Caco-2 (cell line): Measurements from ENCODE around the gene AOPEP. TPM values are rescaled to one million over a fixed set of nuclear protein-coding genes. Genes with fewer than 3 reads are reported as not detected.

Source experiments
- BruUV-seq: library from RNA; stranded (reverse); fragments of 400-500 nt; replicated peaks from 2 replicates; lab custom pipeline; 2021; lab: Mats Ljungman, UMichigan
- CTCF ChIA-PET: fragments of 300-600 bp; sonication (Branson Sonifier 250); formaldehyde crosslinking; loops from one replicate; lab custom pipeline; 2022; ENCODE audit warnings: antibody characterized with exemption; lab: Charles Lee
- POLR2A ChIA-PET: fragments of 300-600 bp; sonication (Branson Sonifier 250); formaldehyde crosslinking; loops from one replicate; lab custom pipeline; 2022; ENCODE audit warnings: antibody characterized with exemption; lab: Charles Lee
- DNase-seq, 2 experiments: peaks; one replicate each; pipeline versions ENCODE4 v3.0.0 to v3.0.0-alpha.2; 2020 to 2022
- H3K27me3 ChIP-seq: replicated peaks from 2 replicates; pipeline ENCODE4 v1.6.0; 2011; ENCODE audit warnings: low read length; ENCODE audit not compliant: control insufficient read depth, insufficient read depth
- H3K36me3 ChIP-seq: 2 replicates; pipeline ENCODE4 v1.5.1; 2011; ENCODE audit warnings: low read length; ENCODE audit not compliant: control insufficient read depth, insufficient read depth
- H3K4me1 ChIP-seq: fragments of 250-450 bp; sonication (Bioruptor Pico); 2 replicates; pipeline ENCODE4 v1.5.1; 2020; ENCODE audit warnings: mild to moderate bottlenecking
- H3K4me3 ChIP-seq: 2 replicates; pipeline ENCODE4 v1.5.1; 2011; ENCODE audit warnings: low read depth, mild to moderate bottlenecking, control low read depth, low read length
- H3K9me3 ChIP-seq: fragments of 250-450 bp; sonication (Bioruptor Pico); 2 replicates; pipeline ENCODE4 v1.5.1; 2020; ENCODE audit warnings: mild to moderate bottlenecking, moderate library complexity
- H3K27ac Mint-ChIP-seq: one replicate; pipeline ENCODE4 v1.8.0; 2022; ENCODE audit warnings: mixed read lengths; ENCODE audit not compliant: unreplicated experiment
- H3K27me3 Mint-ChIP-seq: one replicate; pipeline ENCODE4 v1.8.0; 2022; ENCODE audit warnings: mixed read lengths; ENCODE audit not compliant: insufficient read depth, unreplicated experiment
- H3K36me3 Mint-ChIP-seq: one replicate; pipeline ENCODE4 v1.8.0; 2022; ENCODE audit warnings: mild to moderate bottlenecking, mixed read lengths; ENCODE audit not compliant: insufficient read depth, unreplicated experiment
- H3K4me1 Mint-ChIP-seq: one replicate; pipeline ENCODE4 v1.8.0; 2022; ENCODE audit warnings: low read depth, mixed read lengths; ENCODE audit not compliant: unreplicated experiment
- H3K4me3 Mint-ChIP-seq: one replicate; pipeline ENCODE4 v1.8.0; 2022; ENCODE audit warnings: mild to moderate bottlenecking, moderate library complexity, mixed read lengths; ENCODE audit not compliant: unreplicated experiment
- H3K9me3 Mint-ChIP-seq: one replicate; pipeline ENCODE4 v1.8.0; 2022; ENCODE audit warnings: mixed read lengths; ENCODE audit not compliant: unreplicated experiment
- CTCF ChIP-seq, 2 experiments: fragments of 200-600 bp in 1 of 2; IDR thresholded peaks; 1 replicate in 1 of 2; 2 replicates in 1 of 2; pipeline versions ENCODE4 v1.5.1 to v1.8.0; 2011 to 2022; ENCODE audit warnings: antibody characterized with exemption in 1 of 2, control low read depth in 1 of 2, inconsistent platforms in 1 of 2, low read depth in 1 of 2, low read length in 1 of 2, mild to moderate bottlenecking in 1 of 2, moderate library complexity in 1 of 2; ENCODE audit not compliant: insufficient read depth in 1 of 2, severe bottlenecking in 1 of 2, unreplicated experiment in 1 of 2
- intact Hi-C: fragments of 100-400 bp; cut with micrococcal nuclease; formaldehyde crosslinking; loops from one replicate; pipeline ENCODE4 v1.10.0; 2022; ENCODE audit not compliant: unreplicated experiment
- total RNA-seq: library from RNA; stranded (reverse); gene quantifications from 2 replicates; pipeline ENCODE4 v1.2.3, GENCODE V29; 2022

The AOPEP gene
- total RNA-seq, 1 experiment from 2014 or later = 63.3 TPM

GRCh38 chr9:94909250-94909894 is 182.9 kb downstream of the AOPEP start:
- peaks cover 29% of the 10 kb centered on the region for H3K4me1 Mint-ChIP-seq
- peaks cover 4% of the 10 kb centered on the region for H3K36me3 Mint-ChIP-seq
- Histone ChIP-seq H3K9me3 (no peaks in the 10 kb centered on the region), H3K4me3 (no peak overlapping the region), H3K27me3 (no peaks in the 10 kb centered on the region), H3K36me3 (no peaks in the 10 kb centered on the region), H3K4me1 (peaks cover 45% of the 10 kb centered on the region)
- H3K4me3 Mint-ChIP-seq = no peak overlapping the region
- ChIA-PET POLR2A (interaction anchor here (0.5 to 0.6 kb wide), 2 partner anchors 10 to 86 kb away, joined by 3 to 5 read pairs; no protein-coding TSS in a partner anchor), CTCF (no interaction called here)
- no peak overlapping the region for H3K27ac Mint-ChIP-seq
- no peak for TF ChIP-seq CTCF (IDR thresholded peaks at IDR 0.05; ENCODE audit: insufficient read depth in 1 of 2, low read depth in 1 of 2, low read length in 1 of 2, severe bottlenecking in 1 of 2, unreplicated experiment in 1 of 2)
- DNase-seq = no peak
- intact Hi-C loops = no loop called here
- BruUV-seq = no TSS peak
- H3K27me3 Mint-ChIP-seq = no peaks in the 10 kb centered on the region
- H3K9me3 Mint-ChIP-seq = no peaks in the 10 kb centered on the region

GRCh38 chr9:94909965-94910730 is 183.6 kb downstream of the AOPEP start:
- Mint-ChIP-seq H3K4me3 (no peak overlapping the region), H3K27me3 (no peaks in the 10 kb centered on the region), H3K9me3 (no peaks in the 10 kb centered on the region), H3K27ac (no peak overlapping the region), H3K36me3 (peaks cover 7% of the 10 kb centered on the region), H3K4me1 (peaks cover 33% of the 10 kb centered on the region)
- no TSS peak for BruUV-seq
- Histone ChIP-seq H3K4me3 (no peak overlapping the region), H3K27me3 (no peaks in the 10 kb centered on the region), H3K36me3 (no peaks in the 10 kb centered on the region), H3K9me3 (no peaks in the 10 kb centered on the region), H3K4me1 (peaks cover 53% of the 10 kb centered on the region)
- TF ChIP-seq CTCF (IDR thresholded peaks at IDR 0.05; ENCODE audit: insufficient read depth in 1 of 2, low read depth in 1 of 2, low read length in 1 of 2, severe bottlenecking in 1 of 2, unreplicated experiment in 1 of 2) = no peak
- DNase-seq = no peak
- POLR2A ChIA-PET = interaction anchor here (0.6 kb wide), 1 partner anchor 87 kb away, joined by 3 read pairs; no protein-coding TSS in a partner anchor
- CTCF ChIA-PET = no interaction called here
- intact Hi-C loops = loop anchor here (5.0 to 10.0 kb wide), 3 partner anchors 43 to 125 kb away; no protein-coding TSS in a partner anchor

- CTCF ChIA-PET = no interaction called here
- no peak for DNase-seq
- BruUV-seq = no TSS peak
- intact Hi-C loops = loop anchor here (5.0 to 10.0 kb wide), 3 partner anchors 44 to 126 kb away; no protein-coding TSS in a partner anchor
- POLR2A ChIA-PET = no interaction called here
- no peak for TF ChIP-seq CTCF (IDR thresholded peaks at IDR 0.05; ENCODE audit: insufficient read depth in 1 of 2, low read depth in 1 of 2, low read length in 1 of 2, severe bottlenecking in 1 of 2, unreplicated experiment in 1 of 2)
- Mint-ChIP-seq H3K4me1 (peaks cover 38% of the 10 kb centered on the region), H3K4me3 (no peak overlapping the region), H3K27ac (no peak overlapping the region), H3K9me3 (no peaks in the 10 kb centered on the region), H3K36me3 (peaks cover 7% of the 10 kb centered on the region), H3K27me3 (no peaks in the 10 kb centered on the region)
- no peaks in the 10 kb centered on the region for H3K36me3 ChIP-seq
- no peaks in the 10 kb centered on the region for H3K27me3 ChIP-seq
- no peak overlapping the region for H3K4me3 ChIP-seq
- peaks cover 62% of the 10 kb centered on the region for H3K4me1 ChIP-seq
- no peaks in the 10 kb centered on the region for H3K9me3 ChIP-seq
These were observed 184.7 kb downstream of the AOPEP start for GRCh38 chr9:94911211-94911610.
